ENCODE data around the gene TCF7.

TCF7 gene

DNA sequence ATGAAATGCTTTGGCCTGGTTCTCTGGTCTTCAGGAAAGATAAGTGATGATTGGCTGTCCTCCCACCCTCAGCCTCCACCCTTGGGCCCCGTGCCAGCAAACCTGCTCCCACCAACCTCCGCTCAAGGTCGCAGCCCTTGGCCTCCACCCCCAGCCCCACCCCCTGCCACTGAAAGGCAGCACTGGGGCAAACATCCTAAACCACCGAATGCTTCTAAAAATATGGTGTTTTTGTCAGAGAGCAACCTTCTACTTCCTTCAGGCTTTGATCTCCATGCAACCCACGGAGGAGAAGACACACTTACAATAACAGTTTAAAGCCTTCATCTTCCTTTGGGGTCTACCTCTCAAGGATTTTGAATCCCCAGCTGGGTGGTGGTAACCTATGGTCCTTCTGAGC is 24.0 kb upstream of the TCF7 start:
- no peak for DNase-seq (ENCODE audit: low spot score)

DNA sequence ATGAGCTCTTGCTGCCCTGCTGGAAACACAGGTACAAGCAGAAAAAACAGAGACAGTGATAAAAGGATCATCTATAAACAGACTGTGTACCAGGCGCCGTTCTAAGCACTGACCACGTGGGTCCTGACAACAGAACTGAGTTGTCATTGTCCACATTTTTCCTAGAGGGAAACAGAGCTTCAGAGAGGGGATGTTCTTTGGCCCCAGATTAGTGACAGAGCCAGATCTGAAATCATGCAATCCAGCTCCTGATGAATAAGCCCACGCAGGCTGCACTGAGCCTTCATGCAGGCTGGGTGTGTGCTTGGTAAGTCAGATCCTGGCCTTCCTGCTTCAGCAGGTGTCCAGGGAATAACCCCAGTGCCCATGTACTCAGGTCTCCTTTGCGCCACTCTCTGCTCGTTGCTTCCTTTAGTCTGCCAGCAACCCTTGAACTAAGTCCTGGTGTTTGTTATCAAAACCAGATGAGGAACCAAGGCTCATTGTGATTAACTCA is 22.8 kb upstream of the TCF7 start:
- DNase-seq (ENCODE audit: low spot score), result no peak

GRCh38 chr5:134092875-134093274 is 21.6 kb upstream of the TCF7 start:
- no peak for DNase-seq (ENCODE audit: low spot score)

DNA sequence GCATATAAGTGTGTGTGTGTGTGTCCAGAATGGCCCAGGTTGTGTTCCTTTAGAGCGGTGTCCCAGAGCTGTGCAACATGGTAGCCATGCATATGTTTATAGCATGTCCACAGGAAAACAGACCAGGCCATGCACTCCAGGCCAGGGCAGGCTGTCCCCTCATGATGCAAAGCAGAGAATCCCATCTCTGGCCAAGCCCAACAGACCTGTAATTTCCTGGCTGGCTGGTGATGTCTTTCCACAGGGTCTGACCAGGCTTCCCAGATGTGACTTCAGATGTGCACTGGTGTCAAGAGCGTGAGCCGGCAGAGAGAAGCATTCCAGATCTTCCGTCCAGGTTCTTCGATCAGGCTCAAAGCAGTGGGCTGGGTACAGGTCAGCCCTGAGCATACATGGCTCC is 21.1 kb upstream of the TCF7 start:
- no peak for DNase-seq (ENCODE audit: low spot score)

DNA sequence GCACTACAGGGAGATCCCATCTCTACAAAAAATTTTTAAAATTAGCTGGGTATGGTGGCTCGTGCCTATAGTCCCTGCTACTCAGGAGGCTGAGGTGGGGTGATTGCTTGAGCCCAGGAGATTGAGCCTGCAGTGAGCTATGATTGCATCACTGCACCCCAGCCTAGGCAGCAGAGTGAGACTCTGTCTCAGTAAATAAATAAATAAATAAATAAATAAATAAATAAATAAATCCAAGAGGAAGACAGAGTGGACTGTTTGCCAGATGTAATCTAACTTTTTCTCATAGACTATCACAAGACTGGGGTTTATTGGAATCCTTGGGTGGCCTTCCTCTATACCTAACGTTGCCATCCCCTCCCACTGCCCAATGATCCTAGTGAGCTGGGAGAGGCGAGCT is 19.2 kb upstream of the TCF7 start:
- no peak for DNase-seq (ENCODE audit: low spot score)

DNA sequence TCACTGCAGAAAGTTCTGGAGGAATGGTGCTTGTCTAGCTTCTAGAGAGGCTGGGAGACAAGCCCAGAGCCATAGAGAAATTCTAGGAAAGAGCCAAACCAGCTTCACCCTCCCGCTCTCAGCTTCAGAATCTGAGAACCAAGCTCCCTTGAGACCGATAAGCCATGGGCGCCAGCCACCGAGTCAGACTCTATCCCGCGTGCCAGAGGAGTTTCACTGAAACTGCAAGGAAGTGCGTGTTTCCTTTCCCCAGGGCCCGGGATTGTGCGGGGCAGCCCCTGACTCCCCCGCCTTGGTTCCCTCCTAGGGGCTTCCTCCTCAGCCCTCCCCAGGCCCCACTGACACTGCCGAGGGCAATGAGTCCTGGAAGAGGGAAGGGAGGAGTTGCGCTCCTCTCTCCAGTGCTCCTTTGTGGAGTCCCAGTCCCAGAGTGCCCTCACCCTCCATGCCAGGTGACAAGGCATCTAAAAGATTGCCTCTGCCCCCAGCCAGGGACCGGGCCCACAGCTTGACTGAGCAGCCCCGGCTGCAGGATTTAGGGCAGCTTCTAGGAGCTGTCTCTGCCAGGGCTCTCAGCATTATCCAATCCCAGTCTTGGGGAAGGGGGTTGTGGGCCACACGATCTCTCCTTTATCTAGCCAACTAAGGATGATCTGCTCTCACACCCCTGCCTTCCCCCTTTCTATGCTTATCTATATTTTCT is 18.4 kb upstream of the TCF7 start:
- no peak for DNase-seq (ENCODE audit: low spot score)

DNA sequence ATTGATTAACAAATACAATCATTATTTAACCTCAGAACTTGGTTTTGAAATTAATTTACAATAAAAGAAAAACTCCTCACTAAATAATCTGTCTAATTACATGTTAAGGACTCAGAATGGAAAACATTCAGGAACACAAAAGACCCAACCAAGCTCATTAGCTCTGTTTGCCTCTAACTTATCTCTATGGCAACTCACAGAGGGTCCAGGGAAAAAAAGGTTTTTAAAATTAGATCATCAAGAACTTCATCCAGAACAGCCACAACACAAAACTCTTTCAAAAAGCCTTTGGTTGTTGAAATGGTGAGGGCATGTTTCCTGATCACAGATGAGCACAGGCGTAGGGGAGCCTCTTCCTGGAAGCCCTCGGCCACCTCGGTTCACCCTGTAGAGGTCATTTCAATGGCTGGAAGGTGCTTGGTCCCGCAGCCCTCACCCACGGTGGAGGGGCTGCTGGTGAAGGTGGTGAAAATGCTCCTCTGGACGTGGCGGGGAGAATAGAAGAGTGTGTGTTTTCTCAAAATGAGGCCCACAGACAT is 17.2 kb upstream of the TCF7 start:
- no peak for DNase-seq (ENCODE audit: low spot score)

- no peak for DNase-seq (ENCODE audit: low spot score)
Observed at GRCh38 chr5:134098690-134099089, 15.8 kb upstream of the TCF7 start.

DNA sequence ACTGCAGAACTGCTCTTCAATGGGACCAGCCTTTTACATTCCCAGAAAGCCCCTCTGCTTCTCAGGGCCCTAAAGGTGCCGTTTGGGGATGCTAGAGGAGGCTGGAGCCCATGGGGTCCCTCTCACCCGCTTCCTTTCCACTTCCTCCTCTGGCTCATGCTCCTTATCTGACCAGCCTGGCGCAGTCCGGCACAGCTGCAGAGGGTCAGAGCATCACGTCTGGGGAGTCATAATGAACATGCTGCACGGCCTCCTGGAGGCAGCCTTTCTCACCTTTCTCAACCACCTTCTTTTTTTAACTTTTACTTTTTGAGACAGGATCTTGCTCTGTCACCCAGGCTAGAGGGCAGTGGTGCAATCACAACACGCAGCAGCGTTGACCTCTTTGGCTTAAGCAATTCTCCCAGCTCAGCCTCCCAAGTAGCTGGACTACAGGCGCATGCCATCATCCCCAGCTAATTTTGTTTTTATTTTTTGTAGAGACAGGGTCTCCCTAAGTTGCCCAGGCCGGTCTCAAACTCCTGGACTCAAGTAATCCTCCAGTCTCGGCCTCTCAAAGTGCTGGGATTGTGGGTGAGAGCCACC is 15.1 kb upstream of the TCF7 start:
- DNase-seq (ENCODE audit: low spot score), result no peak

DNA sequence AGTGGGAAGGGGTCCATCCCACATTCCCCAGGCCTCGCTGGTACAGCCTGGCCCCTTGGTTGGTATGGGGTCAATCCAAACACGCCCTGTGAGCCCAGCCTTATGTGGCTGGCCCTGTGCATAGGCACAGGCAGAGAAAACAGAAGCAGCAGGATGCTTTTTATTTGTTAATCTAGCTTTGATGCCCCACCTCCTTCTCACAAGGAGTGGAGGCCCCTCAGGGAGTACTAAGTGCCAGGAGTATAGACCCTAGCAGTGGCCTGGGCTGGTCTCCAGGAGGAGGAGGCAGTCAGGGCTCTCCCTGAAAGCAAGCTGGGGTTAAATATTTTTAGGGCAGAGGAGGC is 14.6 kb upstream of the TCF7 start:
- no peak for DNase-seq (ENCODE audit: low spot score)

DNA sequence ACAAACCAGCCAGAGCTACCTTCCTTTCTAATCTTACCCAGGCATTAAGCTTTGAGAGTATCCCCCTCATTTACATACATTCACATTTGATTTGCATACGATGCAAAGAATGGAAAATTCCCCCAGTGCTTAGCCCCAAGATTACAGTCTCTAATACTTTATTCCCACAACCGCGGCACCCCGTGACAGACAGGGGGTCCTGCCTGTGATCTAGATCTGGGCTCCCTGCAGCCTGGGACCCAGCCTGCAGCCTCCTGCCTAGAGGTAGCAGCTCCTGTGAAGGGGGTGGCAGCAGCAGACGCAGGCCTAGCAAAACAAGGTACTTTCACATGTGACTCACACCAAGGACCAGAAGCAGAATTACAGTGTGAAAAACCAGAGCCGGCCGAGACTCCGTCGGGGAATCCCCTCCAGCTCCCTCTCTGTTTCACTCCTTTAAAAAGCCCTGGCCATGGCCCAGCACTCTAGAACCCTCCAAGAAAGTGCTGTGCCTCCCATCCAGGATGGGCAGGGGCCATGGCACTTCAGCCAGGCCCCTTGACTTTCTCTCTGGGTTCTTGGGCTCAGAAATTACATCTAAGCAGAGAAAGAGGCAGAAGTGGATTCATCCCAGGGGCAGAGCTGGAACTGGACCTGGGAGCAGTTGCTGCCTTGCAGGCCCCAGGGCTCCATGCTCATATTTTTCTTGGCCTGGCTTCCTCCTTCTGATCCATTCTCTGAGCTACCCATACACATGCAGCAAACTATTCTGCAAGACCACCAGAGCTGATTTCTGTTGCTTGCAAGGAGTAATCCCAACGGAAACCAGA is 14.0 kb upstream of the TCF7 start:
- no peak for DNase-seq (ENCODE audit: low spot score)

DNA sequence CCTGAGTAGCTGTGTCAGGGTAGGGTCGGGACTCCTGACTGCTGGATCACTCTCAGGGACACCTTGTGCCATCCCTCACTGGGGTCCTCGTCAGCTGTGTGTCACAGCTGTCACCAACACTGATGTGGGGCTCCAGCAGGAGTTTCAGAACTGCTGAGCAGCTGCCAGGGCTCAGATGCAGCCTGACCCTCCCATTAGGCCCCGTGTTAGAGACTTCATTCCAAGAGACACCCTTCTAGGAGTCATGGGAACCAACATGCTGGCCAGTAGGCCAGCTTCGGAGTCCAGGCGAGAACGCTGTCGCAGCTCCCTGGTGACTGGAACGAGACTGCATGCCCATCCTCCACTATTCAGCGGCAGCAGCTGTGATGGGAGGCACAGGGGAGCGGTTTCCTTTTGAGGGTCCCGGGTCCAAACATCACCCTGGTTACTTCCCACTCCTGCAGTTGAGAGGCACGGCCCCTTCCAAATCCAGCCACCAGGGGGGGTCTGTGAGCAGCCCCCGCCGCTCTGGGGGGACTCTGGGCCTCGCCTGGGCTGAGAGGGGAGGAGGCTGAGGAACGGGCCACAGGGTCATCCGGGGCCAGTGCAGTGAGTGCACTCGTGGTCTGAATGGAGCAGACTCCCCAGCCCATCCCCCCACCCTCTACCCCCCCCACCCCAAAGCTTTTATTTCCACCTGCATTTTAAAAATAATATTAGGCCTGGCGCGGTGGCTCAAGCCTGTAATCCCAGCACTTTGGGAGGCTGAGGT is 12.6 kb upstream of the TCF7 start:
- peak; percentile 89 for DNase-seq (ENCODE audit: low spot score)

DNA sequence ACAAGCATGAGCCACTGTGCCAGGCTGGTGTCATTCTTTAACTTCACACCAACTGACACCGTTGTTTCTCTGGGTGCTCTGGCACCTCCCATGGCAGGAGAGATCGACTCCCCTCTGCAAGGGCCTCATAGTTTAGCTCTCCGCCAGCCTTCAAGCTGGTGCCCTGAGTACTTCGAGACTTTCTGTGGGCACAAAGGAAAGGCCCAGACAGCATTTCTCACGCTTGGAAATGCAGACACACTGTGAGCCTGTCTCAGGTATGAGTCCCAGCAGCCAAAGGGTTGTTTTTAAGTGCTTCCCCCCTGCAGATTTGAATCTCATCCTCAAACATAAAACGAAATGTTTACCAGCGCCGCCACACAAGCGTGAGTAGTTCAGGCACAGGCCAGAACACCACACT is 11.1 kb upstream of the TCF7 start:
- no peak for DNase-seq (ENCODE audit: low spot score)

DNA sequence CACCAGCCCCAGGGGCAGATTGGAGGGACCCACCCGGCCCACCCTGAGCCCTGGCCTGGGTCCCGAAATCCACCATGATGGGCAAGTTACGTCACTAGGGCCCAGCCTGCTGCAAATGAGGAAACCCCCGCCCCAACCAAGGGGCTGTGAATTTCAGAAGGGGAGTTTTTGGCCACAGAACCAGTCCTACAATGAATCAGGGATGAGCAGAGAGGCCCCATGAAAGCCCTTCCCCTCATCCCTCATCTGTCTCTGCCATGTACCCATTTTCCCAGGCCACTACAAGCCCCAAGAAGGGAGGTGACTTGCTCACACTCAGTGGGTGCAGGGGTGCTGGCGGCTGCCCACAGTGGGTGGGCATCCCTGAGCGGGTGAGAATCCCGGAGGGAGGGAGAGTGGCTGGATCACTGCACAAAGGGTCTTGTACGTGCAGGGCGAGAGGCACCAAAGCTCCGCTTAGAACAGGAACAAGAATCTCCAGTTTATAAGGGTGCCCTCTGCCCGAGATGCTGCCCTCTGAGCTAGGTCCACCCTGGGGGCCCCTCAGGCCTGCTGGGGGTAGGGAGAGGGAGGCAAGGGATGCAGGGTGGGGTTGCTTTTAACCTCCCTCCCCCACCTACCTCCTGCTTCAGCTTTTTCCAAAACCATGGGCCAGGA is 10.4 kb upstream of the TCF7 start:
- no peak for DNase-seq (ENCODE audit: low spot score)

DNA sequence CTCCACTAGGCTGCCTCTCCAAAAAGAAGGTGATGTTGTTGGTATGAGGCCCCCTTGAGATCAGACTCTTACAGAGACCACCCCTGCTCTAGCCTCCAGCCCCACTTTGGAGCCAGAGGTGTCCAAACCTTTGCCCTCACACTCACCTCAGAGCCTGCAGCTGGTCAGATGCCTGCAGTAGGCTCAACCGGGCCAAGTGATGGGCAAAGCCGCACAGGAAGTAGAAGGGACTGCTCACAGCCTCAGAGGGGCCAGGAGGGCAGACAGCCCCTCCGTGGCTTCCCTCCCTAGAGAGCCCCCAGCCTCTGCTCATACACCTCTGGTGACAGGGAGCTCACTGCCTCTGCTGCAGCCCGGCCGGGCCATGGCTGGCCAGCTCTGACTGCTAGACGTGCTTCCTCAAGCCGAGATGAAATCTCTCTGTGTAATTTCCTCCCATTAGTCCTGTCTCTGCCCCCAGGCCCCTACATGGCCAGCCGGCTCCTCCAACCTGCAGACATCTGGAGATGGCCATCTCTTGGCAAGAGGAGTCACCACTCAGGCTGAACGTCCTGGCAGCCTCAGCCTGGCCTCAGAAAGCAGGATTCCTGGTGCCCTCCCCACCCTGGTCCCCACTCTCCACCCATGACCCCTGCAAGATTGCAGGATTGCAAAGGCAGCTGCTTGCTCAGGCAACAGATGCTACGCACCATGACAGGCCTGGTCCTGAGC is 7.3 kb upstream of the TCF7 start:
- no peak for DNase-seq (ENCODE audit: low spot score)

DNA sequence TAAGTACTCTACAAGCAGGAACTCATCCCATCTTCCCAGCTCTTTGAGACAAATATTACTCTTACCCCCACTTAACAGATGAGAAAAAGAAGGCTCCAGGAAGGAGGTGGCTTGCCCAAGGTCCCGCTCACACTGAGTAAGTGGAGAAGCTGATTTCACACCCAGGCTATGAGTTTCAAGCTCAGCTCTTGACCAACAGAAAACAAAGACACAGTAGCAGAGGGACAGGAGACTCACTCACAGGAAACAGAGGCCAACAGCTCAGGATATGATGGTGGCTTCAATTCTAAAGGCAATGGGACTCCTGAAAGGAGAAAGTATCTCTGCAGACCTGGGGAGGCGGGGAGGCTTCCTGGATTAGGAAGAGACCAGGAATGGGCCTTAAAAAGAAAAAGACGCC is 6.7 kb upstream of the TCF7 start:
- no peak for DNase-seq (ENCODE audit: low spot score)

DNA sequence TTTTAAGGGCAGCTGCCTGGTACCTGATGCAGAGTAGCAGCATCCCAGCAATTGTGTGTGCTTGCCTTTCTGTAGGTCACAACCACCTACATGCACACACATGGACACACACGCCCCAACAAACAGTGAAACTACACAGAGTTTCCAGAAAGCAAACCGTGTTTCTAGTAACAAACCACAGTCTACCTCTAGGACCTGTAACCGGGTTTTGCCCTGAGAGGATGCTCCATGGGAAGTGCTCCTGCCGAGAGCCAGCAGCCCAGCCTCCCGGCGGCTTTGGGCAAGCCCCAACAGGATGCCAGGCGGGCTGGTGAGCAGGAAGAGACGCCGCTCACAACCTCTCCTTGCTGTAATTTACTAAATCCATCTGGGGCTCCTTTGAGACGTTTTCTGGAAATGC is 4.1 kb upstream of the TCF7 start:
- no peak for DNase-seq (ENCODE audit: low spot score)

GRCh38 chr5:134111741-134112647 is 2.5 kb upstream of the TCF7 start:
- DNase-seq (ENCODE audit: low spot score), result no peak

GRCh38 chr5:134112726-134113362 is 1.6 kb upstream of the TCF7 start:
- DNase-seq (ENCODE audit: low spot score), result no peak
